K562 (cell line): Measurements from ENCODE around the gene ITPR3. TPM values are rescaled to one million over a fixed set of nuclear protein-coding genes. Genes with fewer than 3 reads are reported as not detected.
A peak's percentile ranks its signal among the peaks of the same experiment; 100 is the strongest.

Experiments
- KHSRP ChIP-seq: fragments of 450-650 bp; IDR thresholded peaks from 2 replicates; pipeline ENCODE4 v1.6.1; 2017
- KLF1 ChIP-seq: fragments of 450-650 bp; IDR thresholded peaks from 2 replicates; pipeline ENCODE4 v1.6.1; 2016; ENCODE audit warnings: missing genetic modification characterization, missing compliant biosample characterization
- PCBP1 ChIP-seq: fragments of 200-400 bp; formaldehyde crosslinking; IDR thresholded peaks from 2 replicates; pipeline ENCODE4 v1.6.1; 2018; ENCODE audit warnings: mild to moderate bottlenecking, low read depth, low read length; ENCODE audit not compliant: poor library complexity, severe bottlenecking
- RBM34 ChIP-seq: fragments of 200-400 bp; formaldehyde crosslinking; IDR thresholded peaks from 2 replicates; pipeline ENCODE4 v1.6.1; 2018; ENCODE audit warnings: low read length, borderline replicate concordance; ENCODE audit not compliant: insufficient read depth
- STAG1 ChIP-seq: sonication (generic); formaldehyde crosslinking; IDR thresholded peaks from 2 replicates; pipeline ENCODE4 v1.5.0; 2020; ENCODE audit warnings: missing genetic modification reagents, borderline replicate concordance
- TAF9B ChIP-seq: fragments of 450-650 bp; IDR thresholded peaks from 2 replicates; pipeline ENCODE4 v1.6.1; 2018; ENCODE audit warnings: mild to moderate bottlenecking; ENCODE audit not compliant: partially characterized antibody
- TCF7 ChIP-seq: sonication (generic); IDR thresholded peaks from 2 replicates; pipeline ENCODE4 v1.6.1; 2016; ENCODE audit warnings: antibody characterized with exemption, borderline replicate concordance
- ZNF239 ChIP-seq: fragments of 250-450 bp; sonication (Bioruptor Pico); IDR thresholded peaks from 2 replicates; pipeline ENCODE4 v1.4.0; 2020; ENCODE audit warnings: mild to moderate bottlenecking
- polyA plus RNA-seq, 8 experiments: library from polyadenylated mRNA; depleted of rRNA in 4 of 8; stranded (reverse) in 5 of 8; unstranded in 3 of 8; fragments of >200 nt; fragmentation: Nextera tagmentation in 2 of 8; fragmentation: Illumina TruSeq in 1 of 8; extraction: Ambion mirVana in 2 of 8; extraction: Trizol in 1 of 8; gene quantifications; 2 replicates each; pipeline versions ENCODE4 v1.2.1 to v1.2.3, GENCODE V29; 2011 to 2014; ENCODE audit warnings: inconsistent platforms in 1 of 8, missing spikeins in 1 of 8
- total RNA-seq, 7 experiments: library from RNA; depleted of rRNA in 6 of 7; stranded (reverse); fragments of >200 nt in 6 of 7; fragmentation: Illumina TruSeq in 2 of 7; extraction: Trizol in 2 of 7; gene quantifications; 2 replicates each; pipeline versions ENCODE4 v1.2.1 to v1.2.3, GENCODE V29; 2011 to 2021; ENCODE audit warnings: low replicate concordance in 1 of 7
- TF ChIP-seq, protein P1 (sequence below): sonication (generic); formaldehyde crosslinking; IDR thresholded peaks from 2 replicates; pipeline ENCODE4 v1.8.1; 2023; ENCODE audit warnings: missing genetic modification reagents, mild to moderate bottlenecking, borderline replicate concordance
- TF ChIP-seq, protein P2 (sequence below), 3 experiments: fragments of 200-800 bp in 1 of 3; fragments of 250-450 bp in 1 of 3; fragments of 450-650 bp in 1 of 3; sonication (Bioruptor Pico) in 1 of 3; sonication (Bioruptor generic) in 1 of 3; formaldehyde crosslinking in 1 of 3; IDR thresholded peaks; 2 replicates each; pipeline versions ENCODE4 v1.6.1 to v1.8.0; 2016 to 2022; ENCODE audit warnings: mild to moderate bottlenecking in 2 of 3, missing genetic modification characterization in 2 of 3, missing compliant biosample characterization in 1 of 3, moderate library complexity in 1 of 3
- TF ChIP-seq, protein P3 (sequence below): fragments of 250-450 bp; sonication (Bioruptor Pico); IDR thresholded peaks from 2 replicates; pipeline ENCODE4 v1.4.0; 2020; ENCODE audit warnings: mild to moderate bottlenecking, moderate library complexity
- TF ChIP-seq, protein P4 (sequence below): fragments of 450-650 bp; formaldehyde crosslinking; IDR thresholded peaks from 2 replicates; pipeline ENCODE4 v1.4.0; 2020; ENCODE audit warnings: mild to moderate bottlenecking, moderate library complexity

ITPR3 gene
- total and polyA plus RNA-seq, 9 of the 15 experiments (the other 6 are each of a cell fraction or from before 2014, with no cell fraction given), result 0.39 to 35.7 (median 13.2) TPM

DNA sequence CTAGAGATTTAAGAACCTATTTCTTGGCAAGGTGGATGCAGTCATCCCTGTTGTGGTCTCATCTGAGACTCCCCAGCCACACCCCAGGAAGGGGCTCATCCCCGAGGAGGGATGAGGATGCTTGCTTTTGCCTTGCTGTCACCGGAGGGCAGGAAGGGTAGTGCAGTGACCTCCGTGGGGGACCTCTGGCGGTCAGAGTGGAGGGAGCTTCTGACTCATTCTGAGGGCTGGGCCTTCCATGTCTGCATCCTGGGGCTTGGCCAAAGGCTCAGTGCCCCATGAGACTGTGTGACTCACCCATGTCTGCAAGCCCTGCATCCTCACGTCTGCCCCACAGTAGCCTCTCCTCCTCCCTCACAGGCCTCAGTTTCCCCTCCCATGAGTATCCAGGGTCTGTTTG lies 51.7 kb downstream of the ITPR3 start (continued):
- TF ChIP-seq, protein P1, sequence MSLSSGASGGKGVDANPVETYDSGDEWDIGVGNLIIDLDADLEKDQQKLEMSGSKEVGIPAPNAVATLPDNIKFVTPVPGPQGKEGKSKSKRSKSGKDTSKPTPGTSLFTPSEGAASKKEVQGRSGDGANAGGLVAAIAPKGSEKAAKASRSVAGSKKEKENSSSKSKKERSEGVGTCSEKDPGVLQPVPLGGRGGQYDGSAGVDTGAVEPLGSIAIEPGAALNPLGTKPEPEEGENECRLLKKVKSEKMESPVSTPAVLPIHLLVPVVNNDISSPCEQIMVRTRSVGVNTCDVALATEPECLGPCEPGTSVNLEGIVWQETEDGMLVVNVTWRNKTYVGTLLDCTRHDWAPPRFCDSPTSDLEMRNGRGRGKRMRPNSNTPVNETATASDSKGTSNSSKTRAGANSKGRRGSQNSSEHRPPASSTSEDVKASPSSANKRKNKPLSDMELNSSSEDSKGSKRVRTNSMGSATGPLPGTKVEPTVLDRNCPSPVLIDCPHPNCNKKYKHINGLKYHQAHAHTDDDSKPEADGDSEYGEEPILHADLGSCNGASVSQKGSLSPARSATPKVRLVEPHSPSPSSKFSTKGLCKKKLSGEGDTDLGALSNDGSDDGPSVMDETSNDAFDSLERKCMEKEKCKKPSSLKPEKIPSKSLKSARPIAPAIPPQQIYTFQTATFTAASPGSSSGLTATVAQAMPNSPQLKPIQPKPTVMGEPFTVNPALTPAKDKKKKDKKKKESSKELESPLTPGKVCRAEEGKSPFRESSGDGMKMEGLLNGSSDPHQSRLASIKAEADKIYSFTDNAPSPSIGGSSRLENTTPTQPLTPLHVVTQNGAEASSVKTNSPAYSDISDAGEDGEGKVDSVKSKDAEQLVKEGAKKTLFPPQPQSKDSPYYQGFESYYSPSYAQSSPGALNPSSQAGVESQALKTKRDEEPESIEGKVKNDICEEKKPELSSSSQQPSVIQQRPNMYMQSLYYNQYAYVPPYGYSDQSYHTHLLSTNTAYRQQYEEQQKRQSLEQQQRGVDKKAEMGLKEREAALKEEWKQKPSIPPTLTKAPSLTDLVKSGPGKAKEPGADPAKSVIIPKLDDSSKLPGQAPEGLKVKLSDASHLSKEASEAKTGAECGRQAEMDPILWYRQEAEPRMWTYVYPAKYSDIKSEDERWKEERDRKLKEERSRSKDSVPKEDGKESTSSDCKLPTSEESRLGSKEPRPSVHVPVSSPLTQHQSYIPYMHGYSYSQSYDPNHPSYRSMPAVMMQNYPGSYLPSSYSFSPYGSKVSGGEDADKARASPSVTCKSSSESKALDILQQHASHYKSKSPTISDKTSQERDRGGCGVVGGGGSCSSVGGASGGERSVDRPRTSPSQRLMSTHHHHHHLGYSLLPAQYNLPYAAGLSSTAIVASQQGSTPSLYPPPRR, result no peak
- TF ChIP-seq KLF1 (tag) (no peak), KHSRP (no peak), RBM34 (no peak), ZNF239 (CRISPR knock-in tag) (no peak), PCBP1 (no peak), TAF9B (no peak), STAG1 (CRISPR knock-in tag) (peak; percentile 25; the same call in 1 of the 2 replicates), TCF7 (no peak)
- TF ChIP-seq, protein P2, sequence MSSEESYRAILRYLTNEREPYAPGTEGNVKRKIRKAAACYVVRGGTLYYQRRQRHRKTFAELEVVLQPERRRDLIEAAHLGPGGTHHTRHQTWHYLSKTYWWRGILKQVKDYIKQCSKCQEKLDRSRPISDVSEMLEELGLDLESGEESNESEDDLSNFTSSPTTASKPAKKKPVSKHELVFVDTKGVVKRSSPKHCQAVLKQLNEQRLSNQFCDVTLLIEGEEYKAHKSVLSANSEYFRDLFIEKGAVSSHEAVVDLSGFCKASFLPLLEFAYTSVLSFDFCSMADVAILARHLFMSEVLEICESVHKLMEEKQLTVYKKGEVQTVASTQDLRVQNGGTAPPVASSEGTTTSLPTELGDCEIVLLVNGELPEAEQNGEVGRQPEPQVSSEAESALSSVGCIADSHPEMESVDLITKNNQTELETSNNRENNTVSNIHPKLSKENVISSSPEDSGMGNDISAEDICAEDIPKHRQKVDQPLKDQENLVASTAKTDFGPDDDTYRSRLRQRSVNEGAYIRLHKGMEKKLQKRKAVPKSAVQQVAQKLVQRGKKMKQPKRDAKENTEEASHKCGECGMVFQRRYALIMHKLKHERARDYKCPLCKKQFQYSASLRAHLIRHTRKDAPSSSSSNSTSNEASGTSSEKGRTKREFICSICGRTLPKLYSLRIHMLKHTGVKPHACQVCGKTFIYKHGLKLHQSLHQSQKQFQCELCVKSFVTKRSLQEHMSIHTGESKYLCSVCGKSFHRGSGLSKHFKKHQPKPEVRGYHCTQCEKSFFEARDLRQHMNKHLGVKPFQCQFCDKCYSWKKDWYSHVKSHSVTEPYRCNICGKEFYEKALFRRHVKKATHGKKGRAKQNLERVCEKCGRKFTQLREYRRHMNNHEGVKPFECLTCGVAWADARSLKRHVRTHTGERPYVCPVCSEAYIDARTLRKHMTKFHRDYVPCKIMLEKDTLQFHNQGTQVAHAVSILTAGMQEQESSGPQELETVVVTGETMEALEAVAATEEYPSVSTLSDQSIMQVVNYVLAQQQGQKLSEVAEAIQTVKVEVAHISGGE (CRISPR knock-in tag; IDR thresholded peaks at IDR 0.05), result no peak
- TF ChIP-seq, protein P3, sequence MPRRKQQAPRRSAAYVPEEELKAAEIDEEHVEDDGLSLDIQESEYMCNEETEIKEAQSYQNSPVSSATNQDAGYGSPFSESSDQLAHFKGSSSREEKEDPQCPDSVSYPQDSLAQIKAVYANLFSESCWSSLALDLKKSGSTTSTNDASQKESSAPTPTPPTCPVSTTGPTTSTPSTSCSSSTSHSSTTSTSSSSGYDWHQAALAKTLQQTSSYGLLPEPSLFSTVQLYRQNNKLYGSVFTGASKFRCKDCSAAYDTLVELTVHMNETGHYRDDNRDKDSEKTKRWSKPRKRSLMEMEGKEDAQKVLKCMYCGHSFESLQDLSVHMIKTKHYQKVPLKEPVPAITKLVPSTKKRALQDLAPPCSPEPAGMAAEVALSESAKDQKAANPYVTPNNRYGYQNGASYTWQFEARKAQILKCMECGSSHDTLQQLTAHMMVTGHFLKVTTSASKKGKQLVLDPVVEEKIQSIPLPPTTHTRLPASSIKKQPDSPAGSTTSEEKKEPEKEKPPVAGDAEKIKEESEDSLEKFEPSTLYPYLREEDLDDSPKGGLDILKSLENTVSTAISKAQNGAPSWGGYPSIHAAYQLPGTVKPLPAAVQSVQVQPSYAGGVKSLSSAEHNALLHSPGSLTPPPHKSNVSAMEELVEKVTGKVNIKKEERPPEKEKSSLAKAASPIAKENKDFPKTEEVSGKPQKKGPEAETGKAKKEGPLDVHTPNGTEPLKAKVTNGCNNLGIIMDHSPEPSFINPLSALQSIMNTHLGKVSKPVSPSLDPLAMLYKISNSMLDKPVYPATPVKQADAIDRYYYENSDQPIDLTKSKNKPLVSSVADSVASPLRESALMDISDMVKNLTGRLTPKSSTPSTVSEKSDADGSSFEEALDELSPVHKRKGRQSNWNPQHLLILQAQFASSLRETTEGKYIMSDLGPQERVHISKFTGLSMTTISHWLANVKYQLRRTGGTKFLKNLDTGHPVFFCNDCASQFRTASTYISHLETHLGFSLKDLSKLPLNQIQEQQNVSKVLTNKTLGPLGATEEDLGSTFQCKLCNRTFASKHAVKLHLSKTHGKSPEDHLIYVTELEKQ (CRISPR knock-in tag), result no peak
- TF ChIP-seq, protein P4, sequence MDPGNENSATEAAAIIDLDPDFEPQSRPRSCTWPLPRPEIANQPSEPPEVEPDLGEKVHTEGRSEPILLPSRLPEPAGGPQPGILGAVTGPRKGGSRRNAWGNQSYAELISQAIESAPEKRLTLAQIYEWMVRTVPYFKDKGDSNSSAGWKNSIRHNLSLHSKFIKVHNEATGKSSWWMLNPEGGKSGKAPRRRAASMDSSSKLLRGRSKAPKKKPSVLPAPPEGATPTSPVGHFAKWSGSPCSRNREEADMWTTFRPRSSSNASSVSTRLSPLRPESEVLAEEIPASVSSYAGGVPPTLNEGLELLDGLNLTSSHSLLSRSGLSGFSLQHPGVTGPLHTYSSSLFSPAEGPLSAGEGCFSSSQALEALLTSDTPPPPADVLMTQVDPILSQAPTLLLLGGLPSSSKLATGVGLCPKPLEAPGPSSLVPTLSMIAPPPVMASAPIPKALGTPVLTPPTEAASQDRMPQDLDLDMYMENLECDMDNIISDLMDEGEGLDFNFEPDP (CRISPR knock-in tag), result no peak
